Measurements from ENCODE around the gene CTU1. TPM values are rescaled to one million over a fixed set of nuclear protein-coding genes. Genes with fewer than 3 reads are reported as not detected.

Gene CTU1
- total RNA-seq, 2 experiments from 2014 or later: 8.3 to 13.3 TPM

DNA sequence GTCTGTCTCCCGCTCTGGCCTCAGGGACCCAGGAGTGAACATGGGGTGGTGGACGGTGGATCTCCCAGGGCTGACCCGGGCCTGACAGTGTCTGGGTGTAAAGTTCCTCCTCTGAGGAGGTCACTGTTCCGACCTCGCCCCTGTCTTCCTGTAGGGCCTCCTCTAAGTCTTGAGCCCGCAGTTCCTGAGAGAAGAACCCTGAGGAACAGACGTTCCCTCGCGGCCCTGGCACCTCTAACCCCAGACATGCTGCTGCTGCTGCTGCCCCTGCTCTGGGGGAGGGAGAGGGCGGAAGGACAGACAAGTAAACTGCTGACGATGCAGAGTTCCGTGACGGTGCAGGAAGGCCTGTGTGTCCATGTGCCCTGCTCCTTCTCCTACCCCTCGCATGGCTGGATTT is 16.5 kb upstream of the CTU1 start, which contains the start of gene SIGLEC9:
Gene SIGLEC9 (plus strand): TSS at position 178 of the 400 bp plus-strand sequence. CDS start 69 bp downstream, at position 247.
- no peaks in the 10 kb centered on the region for H3K9me3 ChIP-seq (ENCODE audit: low read length)
- BruUV-seq (replicated peaks): no TSS peak
- intact Hi-C loops (cut with micrococcal nuclease; ENCODE audit: unreplicated experiment): no loop called here
- H4K20me1 ChIP-seq (ENCODE audit: insufficient read depth, low read length): no peaks in the 10 kb centered on the region
- no peaks in the 10 kb centered on the region for H3K36me3 ChIP-seq (ENCODE audit: insufficient read depth, low read length)
- no peak for DNase-seq (ENCODE audit: low spot score)
- H3K27ac ChIP-seq (ENCODE audit: low read depth, low read length, poor library complexity, severe bottlenecking): no peak within 1 kb of the TSS
- H3K79me2 ChIP-seq (ENCODE audit: insufficient read depth, low read depth, low read length): no peaks in the 10 kb centered on the region
- H2AFZ ChIP-seq (ENCODE audit: low read length): peak within 1 kb of the TSS; percentile 9; the same call in 1 of the 2 replicates
- POLR2A ChIA-PET: no interaction called here
- H3K4me1 ChIP-seq (ENCODE audit: insufficient read depth, low read length, poor library complexity, severe bottlenecking): peaks cover 23% of the 10 kb centered on the region
- TF ChIP-seq, protein P1, sequence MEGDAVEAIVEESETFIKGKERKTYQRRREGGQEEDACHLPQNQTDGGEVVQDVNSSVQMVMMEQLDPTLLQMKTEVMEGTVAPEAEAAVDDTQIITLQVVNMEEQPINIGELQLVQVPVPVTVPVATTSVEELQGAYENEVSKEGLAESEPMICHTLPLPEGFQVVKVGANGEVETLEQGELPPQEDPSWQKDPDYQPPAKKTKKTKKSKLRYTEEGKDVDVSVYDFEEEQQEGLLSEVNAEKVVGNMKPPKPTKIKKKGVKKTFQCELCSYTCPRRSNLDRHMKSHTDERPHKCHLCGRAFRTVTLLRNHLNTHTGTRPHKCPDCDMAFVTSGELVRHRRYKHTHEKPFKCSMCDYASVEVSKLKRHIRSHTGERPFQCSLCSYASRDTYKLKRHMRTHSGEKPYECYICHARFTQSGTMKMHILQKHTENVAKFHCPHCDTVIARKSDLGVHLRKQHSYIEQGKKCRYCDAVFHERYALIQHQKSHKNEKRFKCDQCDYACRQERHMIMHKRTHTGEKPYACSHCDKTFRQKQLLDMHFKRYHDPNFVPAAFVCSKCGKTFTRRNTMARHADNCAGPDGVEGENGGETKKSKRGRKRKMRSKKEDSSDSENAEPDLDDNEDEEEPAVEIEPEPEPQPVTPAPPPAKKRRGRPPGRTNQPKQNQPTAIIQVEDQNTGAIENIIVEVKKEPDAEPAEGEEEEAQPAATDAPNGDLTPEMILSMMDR (conservative IDR thresholded peaks at IDR 0.05; ENCODE audit: low read length): no peak
- no peak for TF ChIP-seq EZH2phosphoT487 (IDR thresholded peaks at IDR 0.05; ENCODE audit: borderline replicate concordance, low read depth, low read length)
- CTCF ChIA-PET (ENCODE audit: unreplicated experiment): no interaction called here
- no peak within 1 kb of the TSS for H3K4me3 ChIP-seq (ENCODE audit: low read depth, low read length, poor library complexity, severe bottlenecking)
- H3K4me2 ChIP-seq (ENCODE audit: low read length): 0 out of 2 replicates have a peak within 1 kb of the TSS, but pooled peaks have one; percentile 1
- no peaks in the 10 kb centered on the region for H3K9me2 ChIP-seq (ENCODE audit: insufficient read depth, low read length)

DNA sequence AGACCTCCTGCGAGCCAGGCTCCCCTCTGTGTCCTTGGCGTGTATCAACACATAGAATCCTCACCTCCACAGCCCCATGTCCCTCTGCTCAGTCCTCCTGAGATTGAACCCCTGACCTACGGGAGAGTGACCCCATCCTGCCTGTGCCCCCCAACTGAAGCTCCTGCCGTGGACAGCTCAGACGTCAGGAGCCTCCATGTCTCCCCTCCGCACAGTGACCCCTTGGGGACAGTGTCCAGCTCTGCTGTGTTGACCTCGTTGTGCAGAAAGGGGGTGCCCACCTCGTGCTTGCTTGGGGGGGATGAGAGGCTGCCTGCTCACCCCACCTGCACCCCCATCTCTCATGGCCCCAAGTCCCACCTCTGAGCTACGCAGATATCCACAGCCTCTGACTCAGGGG is 16.0 kb upstream of the CTU1 start:
- TF ChIP-seq EZH2phosphoT487 (IDR thresholded peaks at IDR 0.05; ENCODE audit: borderline replicate concordance, low read depth, low read length): no peak
- TF ChIP-seq, protein P1 (conservative IDR thresholded peaks at IDR 0.05; ENCODE audit: low read length): no peak
- Histone ChIP-seq H3K4me1 (ENCODE audit: insufficient read depth, low read length, poor library complexity, severe bottlenecking) (peaks cover 23% of the 10 kb centered on the region), H3K9me2 (ENCODE audit: insufficient read depth, low read length) (no peaks in the 10 kb centered on the region), H3K4me3 (ENCODE audit: low read depth, low read length, poor library complexity, severe bottlenecking) (no peak overlapping the region), H2AFZ (ENCODE audit: low read length) (peak overlapping the region; percentile 9; the same call in 1 of the 2 replicates), H3K27ac (ENCODE audit: low read depth, low read length, poor library complexity, severe bottlenecking) (no peak overlapping the region), H4K20me1 (ENCODE audit: insufficient read depth, low read length) (no peaks in the 10 kb centered on the region), H3K4me2 (ENCODE audit: low read length) (no peak overlapping the region), H3K79me2 (ENCODE audit: insufficient read depth, low read depth, low read length) (no peaks in the 10 kb centered on the region), H3K9me3 (ENCODE audit: low read length) (no peaks in the 10 kb centered on the region), H3K36me3 (ENCODE audit: insufficient read depth, low read length) (no peaks in the 10 kb centered on the region)
- BruUV-seq (replicated peaks): no TSS peak
- no peak for DNase-seq (ENCODE audit: low spot score)
- intact Hi-C loops (cut with micrococcal nuclease; ENCODE audit: unreplicated experiment): no loop called here
- POLR2A ChIA-PET: no interaction called here
- CTCF ChIA-PET (ENCODE audit: unreplicated experiment): no interaction called here

DNA sequence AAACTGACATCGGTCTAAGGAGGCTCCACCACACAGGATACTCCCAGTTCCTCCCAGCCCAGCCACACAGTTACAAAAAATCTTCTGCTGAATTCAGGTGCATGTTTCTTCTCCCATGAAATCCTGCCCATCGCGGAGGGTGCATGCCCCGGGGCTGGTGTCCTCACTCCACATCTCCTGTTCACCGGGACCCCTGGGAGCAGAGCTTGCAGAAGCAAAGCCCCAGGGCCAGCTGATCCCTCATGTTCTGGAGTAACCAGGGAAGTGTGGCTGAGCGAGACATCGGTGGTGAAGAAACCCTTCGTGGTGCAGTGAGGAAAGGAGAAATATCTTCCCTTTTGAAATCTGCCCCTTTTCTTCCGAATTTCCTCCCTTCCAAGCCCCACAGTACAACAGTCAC is 15.6 kb upstream of the CTU1 start:
- no peak overlapping the region for H3K4me3 ChIP-seq (ENCODE audit: low read depth, low read length, poor library complexity, severe bottlenecking)
- intact Hi-C loops (cut with micrococcal nuclease; ENCODE audit: unreplicated experiment): no loop called here
- H3K79me2 ChIP-seq (ENCODE audit: insufficient read depth, low read depth, low read length): no peaks in the 10 kb centered on the region
- BruUV-seq (replicated peaks): no TSS peak
- no peak for DNase-seq (ENCODE audit: low spot score)
- POLR2A ChIA-PET: no interaction called here
- no peaks in the 10 kb centered on the region for H4K20me1 ChIP-seq (ENCODE audit: insufficient read depth, low read length)
- no peak overlapping the region for H3K27ac ChIP-seq (ENCODE audit: low read depth, low read length, poor library complexity, severe bottlenecking)
- no peaks in the 10 kb centered on the region for H3K9me2 ChIP-seq (ENCODE audit: insufficient read depth, low read length)
- H2AFZ ChIP-seq (ENCODE audit: low read length): peak overlapping the region; percentile 9; the same call in 1 of the 2 replicates
- TF ChIP-seq EZH2phosphoT487 (IDR thresholded peaks at IDR 0.05; ENCODE audit: borderline replicate concordance, low read depth, low read length): no peak
- TF ChIP-seq, protein P1 (conservative IDR thresholded peaks at IDR 0.05; ENCODE audit: low read length): no peak
- CTCF ChIA-PET (ENCODE audit: unreplicated experiment): no interaction called here
- H3K36me3 ChIP-seq (ENCODE audit: insufficient read depth, low read length): no peaks in the 10 kb centered on the region
- H3K4me1 ChIP-seq (ENCODE audit: insufficient read depth, low read length, poor library complexity, severe bottlenecking): peaks cover 23% of the 10 kb centered on the region
- H3K9me3 ChIP-seq (ENCODE audit: low read length): no peaks in the 10 kb centered on the region
- H3K4me2 ChIP-seq (ENCODE audit: low read length): 0 out of 2 replicates have a peak overlapping the region, but pooled peaks have one; percentile 1
